ENCODE measurements around the gene ZNF683. TPM values are rescaled to one million over a fixed set of nuclear protein-coding genes. Genes with fewer than 3 reads are reported as not detected.
"Not testable (repeated sequence)": the region's sequence is repeated elsewhere in the genome, so short reads cannot be mapped to it uniquely, and the experiment has no call there.

ZNF683 gene
- total RNA-seq, 1 donor from 2014 or later: 1.2 TPM

- intact Hi-C loops (cut with DNase I): no loop called here
These were observed 17.2 kb upstream of the ZNF683 start for GRCh38 chr1:26389604-26390247.

GRCh38 chr1:26388791-26389445 lies 16.4 kb upstream of the ZNF683 start:
- intact Hi-C loops (cut with DNase I): no loop called here
- ATAC-seq (no peak), DNase-seq (no peak)
- no peak for TF ChIP-seq CTCF (IDR thresholded peaks at IDR 0.05)
- Histone ChIP-seq H3K4me1 (no peaks in the 10 kb centered on the region), H3K27me3 (ENCODE audit: low read depth) (no peaks in the 10 kb centered on the region), H3K36me3 (no peaks in the 10 kb centered on the region), H3K4me3 (no peak overlapping the region), H3K27ac (no peak overlapping the region), H3K9me3 (no peaks in the 10 kb centered on the region)

More at GRCh38 chr1:26389604-26390247, 17.2 kb upstream of the ZNF683 start:
- Histone ChIP-seq H3K4me1 (no peaks in the 10 kb centered on the region), H3K36me3 (no peaks in the 10 kb centered on the region), H3K27me3 (ENCODE audit: low read depth) (no peaks in the 10 kb centered on the region), H3K9me3 (no peaks in the 10 kb centered on the region), H3K27ac (no peak overlapping the region), H3K4me3 (no peak overlapping the region)
- DNase-seq: no peak
- no peak for TF ChIP-seq CTCF (IDR thresholded peaks at IDR 0.05)
- no peak for ATAC-seq

- DNase-seq: no peak
- Histone ChIP-seq H3K9me3 (no peaks in the 10 kb centered on the region), H3K4me1 (no peaks in the 10 kb centered on the region), H3K4me3 (no peak overlapping the region), H3K27ac (no peak overlapping the region), H3K36me3 (no peaks in the 10 kb centered on the region), H3K27me3 (ENCODE audit: low read depth) (no peaks in the 10 kb centered on the region)
- intact Hi-C loops (cut with DNase I): no loop called here
- no peak for ATAC-seq
- TF ChIP-seq CTCF (IDR thresholded peaks at IDR 0.05): no peak
These were observed 14.9 kb upstream of the ZNF683 start for GRCh38 chr1:26387447-26387846.

GRCh38 chr1:26385063-26385462 lies 12.5 kb upstream of the ZNF683 start:
- ATAC-seq; H3K4me1 ChIP-seq; H3K27ac ChIP-seq; H3K36me3 ChIP-seq; intact Hi-C loops (cut with DNase I); H3K27me3 ChIP-seq (ENCODE audit: low read depth); DNase-seq; H3K9me3 ChIP-seq; H3K4me3 ChIP-seq: not testable (repeated sequence)

- no peak for TF ChIP-seq CTCF (IDR thresholded peaks at IDR 0.05)
- no peaks in the 10 kb centered on the region for H3K4me1 ChIP-seq
- no peak for ATAC-seq
- H3K27me3 ChIP-seq (ENCODE audit: low read depth): no peaks in the 10 kb centered on the region
- no peaks in the 10 kb centered on the region for H3K36me3 ChIP-seq
- DNase-seq: no peak
- no peak overlapping the region for H3K4me3 ChIP-seq
- no peak overlapping the region for H3K27ac ChIP-seq
- H3K9me3 ChIP-seq: no peaks in the 10 kb centered on the region
- intact Hi-C loops (cut with DNase I): no loop called here
These were observed 11.5 kb upstream of the ZNF683 start for GRCh38 chr1:26384076-26384475.

- H3K27me3 ChIP-seq (ENCODE audit: low read depth): no peaks in the 10 kb centered on the region
- H3K36me3 ChIP-seq: no peaks in the 10 kb centered on the region
- H3K9me3 ChIP-seq: no peaks in the 10 kb centered on the region
- H3K27ac ChIP-seq: no peak overlapping the region
- intact Hi-C loops (cut with DNase I): no loop called here
- ATAC-seq (no peak), DNase-seq (no peak)
- H3K4me3 ChIP-seq: no peak overlapping the region
- TF ChIP-seq CTCF (IDR thresholded peaks at IDR 0.05): no peak
- peaks cover 12% of the 10 kb centered on the region for H3K4me1 ChIP-seq
These were observed 6.3 kb upstream of the ZNF683 start for GRCh38 chr1:26378879-26379251.

Data from lower lobe of right lung (tissue), 2 donors.